A549 treated with dexamethasone at 1 μM for 4 hours (cell line): ENCODE data around the gene PARP14. TPM values are rescaled to one million over a fixed set of nuclear protein-coding genes. Genes with fewer than 3 reads are reported as not detected.

Experiments
- total RNA-seq: library from RNA; stranded (reverse); fragments of 200-300 nt; extraction: Qiagen RNA extraction; gene quantifications from 5 replicates; pipeline ENCODE4 v1.2.3, GENCODE V29; 2022

The PARP14 gene
- 8.2 to 10.1 TPM (median 9.4 TPM) in 5 replicates for total RNA-seq

GRCh38 chr3:122680475-122681283 lies at the start of gene PARP14:
Gene PARP14, plus strand, starts transcription at chr3:122680839. Its CDS starts 45 bp downstream, at chr3:122680884.

Other genes with a start within 250 kb of the PARP14 start
- 50.3 to 76.3 TPM (median 67.9 TPM) in 5 replicates for gene KPNA1, start 165.9 kb upstream of the PARP14 start, total RNA-seq
- gene PARP9, start 116.5 kb upstream of the PARP14 start, total RNA-seq: 5.2 to 6.4 TPM (median 6.0 TPM) in 5 replicates
- 7.8 to 10.2 TPM (median 9.6 TPM) in 5 replicates for gene DTX3L, start 116.5 kb upstream of the PARP14 start, total RNA-seq
- not detected in 5 replicates for gene PARP15, start 103.2 kb upstream of the PARP14 start, total RNA-seq
- gene HSPBAP1, start 113.0 kb downstream of the PARP14 start, total RNA-seq: 5.0 to 5.7 TPM (median 5.2 TPM) in 5 replicates
- gene SLC49A4, start 114.2 kb downstream of the PARP14 start, total RNA-seq: 11.5 to 15.6 TPM (median 13.7 TPM) in 5 replicates